H1 (cell line): ENCODE data around the gene PRKAG1.

ENCODE experiments used
- ASH2L ChIP-seq: fragments of 200-600, 300-600 bp; sonication (generic); IDR thresholded peaks from one replicate; pipeline ENCODE4 v1.7.1; 2017; ENCODE audit warnings: low read length
- EZH2 ChIP-seq: fragments of 200-600 bp; sonication (generic); IDR thresholded peaks from 2 replicates; pipeline ENCODE4 v1.7.1; 2012; ENCODE audit warnings: low read depth, mild to moderate bottlenecking, moderate library complexity, low read length, inconsistent platforms; ENCODE audit not compliant: severe bottlenecking
- GABPA ChIP-seq: IDR thresholded peaks from 2 replicates; pipeline ENCODE4 v1.6.1; 2011; ENCODE audit warnings: mild to moderate bottlenecking, low read length, moderate library complexity, borderline replicate concordance; ENCODE audit not compliant: insufficient read depth
- KDM5A ChIP-seq: fragments of 200-600 bp; IDR thresholded peaks from 2 replicates; pipeline ENCODE4 v1.7.1; 2012; ENCODE audit warnings: mild to moderate bottlenecking, low read length, inconsistent platforms, mixed read lengths
- POLR2A ChIP-seq, 2 experiments: IDR thresholded peaks; 1 replicate in 1 of 2; 2 replicates in 1 of 2; pipeline ENCODE4 v1.6.1; 2011; ENCODE audit warnings: low read depth in 2 of 2, low read length in 2 of 2, mild to moderate bottlenecking in 2 of 2; ENCODE audit errors: control extremely low read depth in 1 of 2
- SIN3A ChIP-seq, 2 experiments: IDR thresholded peaks in 1 of 2; conservative IDR thresholded peaks in 1 of 2; 2 replicates each; pipeline ENCODE4 v1.6.1; 2011 to 2012; ENCODE audit warnings: low read length in 2 of 2, improper control_type of control experiment in 1 of 2, low read depth in 1 of 2, mild to moderate bottlenecking in 1 of 2
- SUZ12 ChIP-seq: fragments of 200-600 bp; sonication (generic); IDR thresholded peaks from 2 replicates; pipeline ENCODE4 v1.6.1; 2012; ENCODE audit warnings: mild to moderate bottlenecking, inconsistent platforms, low read length, moderate library complexity, mixed read lengths
- TF ChIP-seq, protein P1 (sequence below): IDR thresholded peaks from 2 replicates; pipeline ENCODE4 v1.6.1; 2012; ENCODE audit warnings: inconsistent platforms
- TF ChIP-seq, protein P2 (sequence below): fragments of 300-600 bp; sonication (generic); IDR thresholded peaks from 2 replicates; pipeline ENCODE4 v1.7.1; 2012; ENCODE audit warnings: low read length, moderate library complexity, mild to moderate bottlenecking, inconsistent platforms; ENCODE audit not compliant: insufficient replicate concordance
- TF ChIP-seq, protein P3 (sequence below), 3 experiments: IDR thresholded peaks; 1 replicate in 2 of 3; 2 replicates in 1 of 3; pipeline versions ENCODE4 v1.5.1 to v1.6.1; 2011; ENCODE audit warnings: low read length in 3 of 3, mild to moderate bottlenecking in 3 of 3, inconsistent platforms in 2 of 3, low read depth in 1 of 3, moderate library complexity in 1 of 3; ENCODE audit not compliant: insufficient read depth in 1 of 3; ENCODE audit errors: control extremely low read depth in 1 of 3

DNA sequence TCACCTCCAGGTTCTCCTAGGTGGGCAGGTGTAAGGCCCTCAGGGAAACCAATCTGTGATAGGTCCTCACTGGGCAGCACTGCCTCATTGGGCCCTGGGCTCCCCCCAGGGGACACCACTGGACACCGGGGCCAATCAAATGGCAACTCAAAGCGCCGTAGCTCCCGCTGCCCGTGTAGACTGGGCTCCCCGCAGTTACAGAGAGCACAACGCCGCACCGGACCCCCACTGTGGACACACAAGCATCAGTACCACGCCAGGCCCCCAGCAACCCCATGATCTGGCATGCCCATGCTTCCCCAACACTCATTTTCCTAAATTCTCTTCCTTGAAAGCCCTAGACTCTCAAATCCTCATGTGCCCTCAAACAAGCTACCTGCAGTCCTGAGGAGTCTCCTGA is 35.9 kb upstream of the PRKAG1 start:
- TF ChIP-seq, protein P1, sequence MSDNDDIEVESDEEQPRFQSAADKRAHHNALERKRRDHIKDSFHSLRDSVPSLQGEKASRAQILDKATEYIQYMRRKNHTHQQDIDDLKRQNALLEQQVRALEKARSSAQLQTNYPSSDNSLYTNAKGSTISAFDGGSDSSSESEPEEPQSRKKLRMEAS: no peak
- TF ChIP-seq, protein P2, sequence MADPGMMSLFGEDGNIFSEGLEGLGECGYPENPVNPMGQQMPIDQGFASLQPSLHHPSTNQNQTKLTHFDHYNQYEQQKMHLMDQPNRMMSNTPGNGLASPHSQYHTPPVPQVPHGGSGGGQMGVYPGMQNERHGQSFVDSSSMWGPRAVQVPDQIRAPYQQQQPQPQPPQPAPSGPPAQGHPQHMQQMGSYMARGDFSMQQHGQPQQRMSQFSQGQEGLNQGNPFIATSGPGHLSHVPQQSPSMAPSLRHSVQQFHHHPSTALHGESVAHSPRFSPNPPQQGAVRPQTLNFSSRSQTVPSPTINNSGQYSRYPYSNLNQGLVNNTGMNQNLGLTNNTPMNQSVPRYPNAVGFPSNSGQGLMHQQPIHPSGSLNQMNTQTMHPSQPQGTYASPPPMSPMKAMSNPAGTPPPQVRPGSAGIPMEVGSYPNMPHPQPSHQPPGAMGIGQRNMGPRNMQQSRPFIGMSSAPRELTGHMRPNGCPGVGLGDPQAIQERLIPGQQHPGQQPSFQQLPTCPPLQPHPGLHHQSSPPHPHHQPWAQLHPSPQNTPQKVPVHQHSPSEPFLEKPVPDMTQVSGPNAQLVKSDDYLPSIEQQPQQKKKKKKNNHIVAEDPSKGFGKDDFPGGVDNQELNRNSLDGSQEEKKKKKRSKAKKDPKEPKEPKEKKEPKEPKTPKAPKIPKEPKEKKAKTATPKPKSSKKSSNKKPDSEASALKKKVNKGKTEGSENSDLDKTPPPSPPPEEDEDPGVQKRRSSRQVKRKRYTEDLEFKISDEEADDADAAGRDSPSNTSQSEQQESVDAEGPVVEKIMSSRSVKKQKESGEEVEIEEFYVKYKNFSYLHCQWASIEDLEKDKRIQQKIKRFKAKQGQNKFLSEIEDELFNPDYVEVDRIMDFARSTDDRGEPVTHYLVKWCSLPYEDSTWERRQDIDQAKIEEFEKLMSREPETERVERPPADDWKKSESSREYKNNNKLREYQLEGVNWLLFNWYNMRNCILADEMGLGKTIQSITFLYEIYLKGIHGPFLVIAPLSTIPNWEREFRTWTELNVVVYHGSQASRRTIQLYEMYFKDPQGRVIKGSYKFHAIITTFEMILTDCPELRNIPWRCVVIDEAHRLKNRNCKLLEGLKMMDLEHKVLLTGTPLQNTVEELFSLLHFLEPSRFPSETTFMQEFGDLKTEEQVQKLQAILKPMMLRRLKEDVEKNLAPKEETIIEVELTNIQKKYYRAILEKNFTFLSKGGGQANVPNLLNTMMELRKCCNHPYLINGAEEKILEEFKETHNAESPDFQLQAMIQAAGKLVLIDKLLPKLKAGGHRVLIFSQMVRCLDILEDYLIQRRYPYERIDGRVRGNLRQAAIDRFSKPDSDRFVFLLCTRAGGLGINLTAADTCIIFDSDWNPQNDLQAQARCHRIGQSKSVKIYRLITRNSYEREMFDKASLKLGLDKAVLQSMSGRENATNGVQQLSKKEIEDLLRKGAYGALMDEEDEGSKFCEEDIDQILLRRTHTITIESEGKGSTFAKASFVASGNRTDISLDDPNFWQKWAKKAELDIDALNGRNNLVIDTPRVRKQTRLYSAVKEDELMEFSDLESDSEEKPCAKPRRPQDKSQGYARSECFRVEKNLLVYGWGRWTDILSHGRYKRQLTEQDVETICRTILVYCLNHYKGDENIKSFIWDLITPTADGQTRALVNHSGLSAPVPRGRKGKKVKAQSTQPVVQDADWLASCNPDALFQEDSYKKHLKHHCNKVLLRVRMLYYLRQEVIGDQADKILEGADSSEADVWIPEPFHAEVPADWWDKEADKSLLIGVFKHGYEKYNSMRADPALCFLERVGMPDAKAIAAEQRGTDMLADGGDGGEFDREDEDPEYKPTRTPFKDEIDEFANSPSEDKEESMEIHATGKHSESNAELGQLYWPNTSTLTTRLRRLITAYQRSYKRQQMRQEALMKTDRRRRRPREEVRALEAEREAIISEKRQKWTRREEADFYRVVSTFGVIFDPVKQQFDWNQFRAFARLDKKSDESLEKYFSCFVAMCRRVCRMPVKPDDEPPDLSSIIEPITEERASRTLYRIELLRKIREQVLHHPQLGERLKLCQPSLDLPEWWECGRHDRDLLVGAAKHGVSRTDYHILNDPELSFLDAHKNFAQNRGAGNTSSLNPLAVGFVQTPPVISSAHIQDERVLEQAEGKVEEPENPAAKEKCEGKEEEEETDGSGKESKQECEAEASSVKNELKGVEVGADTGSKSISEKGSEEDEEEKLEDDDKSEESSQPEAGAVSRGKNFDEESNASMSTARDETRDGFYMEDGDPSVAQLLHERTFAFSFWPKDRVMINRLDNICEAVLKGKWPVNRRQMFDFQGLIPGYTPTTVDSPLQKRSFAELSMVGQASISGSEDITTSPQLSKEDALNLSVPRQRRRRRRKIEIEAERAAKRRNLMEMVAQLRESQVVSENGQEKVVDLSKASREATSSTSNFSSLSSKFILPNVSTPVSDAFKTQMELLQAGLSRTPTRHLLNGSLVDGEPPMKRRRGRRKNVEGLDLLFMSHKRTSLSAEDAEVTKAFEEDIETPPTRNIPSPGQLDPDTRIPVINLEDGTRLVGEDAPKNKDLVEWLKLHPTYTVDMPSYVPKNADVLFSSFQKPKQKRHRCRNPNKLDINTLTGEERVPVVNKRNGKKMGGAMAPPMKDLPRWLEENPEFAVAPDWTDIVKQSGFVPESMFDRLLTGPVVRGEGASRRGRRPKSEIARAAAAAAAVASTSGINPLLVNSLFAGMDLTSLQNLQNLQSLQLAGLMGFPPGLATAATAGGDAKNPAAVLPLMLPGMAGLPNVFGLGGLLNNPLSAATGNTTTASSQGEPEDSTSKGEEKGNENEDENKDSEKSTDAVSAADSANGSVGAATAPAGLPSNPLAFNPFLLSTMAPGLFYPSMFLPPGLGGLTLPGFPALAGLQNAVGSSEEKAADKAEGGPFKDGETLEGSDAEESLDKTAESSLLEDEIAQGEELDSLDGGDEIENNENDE: no peak
- TF ChIP-seq, protein P3, sequence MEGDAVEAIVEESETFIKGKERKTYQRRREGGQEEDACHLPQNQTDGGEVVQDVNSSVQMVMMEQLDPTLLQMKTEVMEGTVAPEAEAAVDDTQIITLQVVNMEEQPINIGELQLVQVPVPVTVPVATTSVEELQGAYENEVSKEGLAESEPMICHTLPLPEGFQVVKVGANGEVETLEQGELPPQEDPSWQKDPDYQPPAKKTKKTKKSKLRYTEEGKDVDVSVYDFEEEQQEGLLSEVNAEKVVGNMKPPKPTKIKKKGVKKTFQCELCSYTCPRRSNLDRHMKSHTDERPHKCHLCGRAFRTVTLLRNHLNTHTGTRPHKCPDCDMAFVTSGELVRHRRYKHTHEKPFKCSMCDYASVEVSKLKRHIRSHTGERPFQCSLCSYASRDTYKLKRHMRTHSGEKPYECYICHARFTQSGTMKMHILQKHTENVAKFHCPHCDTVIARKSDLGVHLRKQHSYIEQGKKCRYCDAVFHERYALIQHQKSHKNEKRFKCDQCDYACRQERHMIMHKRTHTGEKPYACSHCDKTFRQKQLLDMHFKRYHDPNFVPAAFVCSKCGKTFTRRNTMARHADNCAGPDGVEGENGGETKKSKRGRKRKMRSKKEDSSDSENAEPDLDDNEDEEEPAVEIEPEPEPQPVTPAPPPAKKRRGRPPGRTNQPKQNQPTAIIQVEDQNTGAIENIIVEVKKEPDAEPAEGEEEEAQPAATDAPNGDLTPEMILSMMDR (IDR thresholded peaks at IDR 0.05; ENCODE audit: control extremely low read depth in 1 of 3, insufficient read depth in 1 of 3, low read depth in 1 of 3, low read length in 3 of 3): no peak
- no peak for TF ChIP-seq EZH2
- no peak for TF ChIP-seq ASH2L
- no peak for TF ChIP-seq SIN3A (conservative IDR thresholded peaks at IDR 0.05 in 1 of 2, IDR thresholded peaks at IDR 0.05 in 1 of 2; ENCODE audit: low read depth in 1 of 2, low read length in 2 of 2)
- TF ChIP-seq POLR2A (IDR thresholded peaks at IDR 0.05; ENCODE audit: control extremely low read depth in 1 of 2, low read depth in 2 of 2, low read length in 2 of 2): no peak
- no peak for TF ChIP-seq SUZ12
- no peak for TF ChIP-seq GABPA
- TF ChIP-seq KDM5A: no peak
